Mesendoderm (in vitro differentiated cells): ENCODE results near the gene HAP1. TPM values are rescaled to one million over a fixed set of nuclear protein-coding genes. Genes with fewer than 3 reads are reported as not detected.
"Not testable (repeated sequence)": the region's sequence is repeated elsewhere in the genome, so short reads cannot be mapped to it uniquely, and the experiment has no call there.

Experiments used
- DNase-seq: peaks from one replicate; pipeline ENCODE4 v3.0.0; 2013
- H2AK5ac ChIP-seq: 2 replicates; pipeline ENCODE4 v1.6.1; 2013; ENCODE audit warnings: low read length, inconsistent platforms
- H2BK120ac ChIP-seq: 2 replicates; pipeline ENCODE4 v1.6.1; 2013; ENCODE audit warnings: low read depth, mild to moderate bottlenecking, low read length, moderate library complexity, mixed read lengths
- H2BK15ac ChIP-seq: replicated peaks from 2 replicates; pipeline ENCODE4 v1.6.1; 2013; ENCODE audit warnings: low read depth, mild to moderate bottlenecking, moderate library complexity
- H2BK5ac ChIP-seq: 2 replicates; pipeline ENCODE4 v1.6.1; 2013; ENCODE audit warnings: low read length, inconsistent platforms
- H3K18ac ChIP-seq: 2 replicates; pipeline ENCODE4 v1.6.1; 2013; ENCODE audit warnings: mild to moderate bottlenecking, low read length, mixed read lengths
- H3K23ac ChIP-seq: one replicate; pipeline ENCODE4 v1.6.1; 2013; ENCODE audit warnings: low read length
- H3K27ac ChIP-seq: 2 replicates; pipeline ENCODE4 v1.5.1; 2013; ENCODE audit warnings: low read depth, mild to moderate bottlenecking, inconsistent platforms, low read length, moderate library complexity
- H3K27me3 ChIP-seq: 2 replicates; pipeline ENCODE4 v1.6.1; 2013; ENCODE audit warnings: low read length, control low read depth, mild to moderate bottlenecking, inconsistent platforms; ENCODE audit not compliant: insufficient read depth, poor library complexity
- H3K36me3 ChIP-seq: 2 replicates; pipeline ENCODE4 v1.6.1; 2013; ENCODE audit warnings: low read length, inconsistent platforms; ENCODE audit not compliant: control insufficient read depth, insufficient read depth
- H3K4ac ChIP-seq: one replicate; pipeline ENCODE4 v1.6.1; 2013; ENCODE audit warnings: low read depth, mild to moderate bottlenecking, low read length, moderate library complexity
- H3K4me1 ChIP-seq: 2 replicates; pipeline ENCODE4 v1.6.1; 2013; ENCODE audit warnings: low read depth, low read length, inconsistent platforms; ENCODE audit not compliant: control insufficient read depth
- H3K4me2 ChIP-seq: 2 replicates; pipeline ENCODE4 v1.6.1; 2013; ENCODE audit warnings: low read length
- H3K4me3 ChIP-seq: 2 replicates; pipeline ENCODE4 v1.5.1; 2013; ENCODE audit warnings: mild to moderate bottlenecking, low read length
- H3K56ac ChIP-seq: one replicate; pipeline ENCODE4 v1.6.1; 2013; ENCODE audit warnings: low read length
- H3K79me1 ChIP-seq: 2 replicates; pipeline ENCODE4 v1.6.1; 2013; ENCODE audit warnings: low read length, inconsistent platforms
- H3K79me2 ChIP-seq: 2 replicates; pipeline ENCODE4 v1.6.1; 2013; ENCODE audit warnings: mild to moderate bottlenecking, low read length; ENCODE audit not compliant: control insufficient read depth, insufficient read depth
- H3K9ac ChIP-seq: 2 replicates; pipeline ENCODE4 v1.6.1; 2013; ENCODE audit warnings: low read length, inconsistent platforms
- H4K5ac ChIP-seq: one replicate; pipeline ENCODE4 v1.6.1; 2013; ENCODE audit warnings: low read length
- H4K8ac ChIP-seq: one replicate; pipeline ENCODE4 v1.6.1; 2013; ENCODE audit warnings: low read depth, mild to moderate bottlenecking, control low read depth, low read length, moderate library complexity
- WGBS: extraction: QIAGEN DNeasy Blood & Tissue Kit; methylation state at CpG from one replicate; pipeline ENCODE4 v1.1.7; 2013; ENCODE audit warnings: low lambda C conversion rate, missing lambda C conversion rate; ENCODE audit not compliant: insufficient coverage; ENCODE audit errors: extremely low coverage; 5-methylcytosine and 5-hydroxymethylcytosine counted together
- small RNA-seq: library from polyadenylated mRNA; stranded (forward); fragments of <200 nt; extraction: miRNeasy Mini kit (QIAGEN cat#:217004); gene quantifications from one replicate; pipeline ENCODE3, GENCODE V24; 2013; ENCODE audit not compliant: insufficient read depth

Gene HAP1

DNA sequence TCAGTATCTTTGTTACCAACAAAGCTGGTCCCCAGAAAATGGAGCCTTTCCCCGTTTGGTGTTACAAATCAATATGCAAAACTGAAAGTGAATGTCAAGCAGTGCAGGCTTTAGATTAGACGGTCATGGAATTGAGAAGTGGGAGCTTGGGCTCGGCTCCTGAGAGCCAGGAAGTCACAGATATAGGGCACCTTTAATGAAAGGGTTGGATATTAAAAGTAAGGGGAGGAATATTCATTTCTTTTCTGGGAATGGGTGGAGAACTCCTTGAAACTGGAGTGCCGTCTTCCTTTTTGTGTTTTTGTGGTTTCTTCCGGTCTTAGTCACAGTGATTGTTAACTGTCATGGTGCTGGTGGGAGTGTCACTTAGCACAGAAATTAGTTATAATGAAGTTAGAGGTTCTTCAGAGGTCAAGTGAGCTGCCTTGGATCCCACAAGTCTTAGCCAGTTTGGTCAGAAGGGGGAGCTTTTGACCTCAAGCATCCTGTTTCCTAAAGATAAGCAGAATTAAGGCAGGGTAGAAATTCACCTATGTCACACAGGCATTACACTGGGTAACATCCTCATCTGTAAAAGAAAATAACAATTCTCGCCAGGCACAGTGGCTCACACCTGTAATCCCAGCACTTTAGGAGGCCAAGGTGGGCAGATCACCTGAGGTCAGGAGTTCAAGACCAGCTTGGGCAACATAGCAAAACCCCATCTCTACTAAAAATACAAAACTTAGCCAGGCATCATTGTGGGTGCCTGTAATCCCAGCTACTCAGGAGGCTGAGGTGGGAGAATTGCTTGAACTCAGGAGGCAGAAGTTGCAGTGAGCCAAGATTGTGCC lies 55.3 kb downstream of the HAP1 start:
- Histone ChIP-seq H3K23ac (no peak overlapping the region), H3K36me3 (no peaks in the 10 kb centered on the region), H3K79me1 (no peaks in the 10 kb centered on the region), H3K27ac (no peak overlapping the region), H2BK120ac (no peak overlapping the region), H3K4me2 (no peak overlapping the region), H3K9ac (no peak overlapping the region), H2AK5ac (no peak overlapping the region), H4K8ac (no peak overlapping the region), H3K4me1 (peaks cover 2% of the 10 kb centered on the region), H2BK5ac (no peak overlapping the region), H2BK15ac (no peak overlapping the region), H3K56ac (no peak overlapping the region), H3K4ac (no peak overlapping the region), H3K27me3 (no peaks in the 10 kb centered on the region), H3K18ac (no peak overlapping the region), H3K4me3 (no peak overlapping the region), H3K79me2 (no peaks in the 10 kb centered on the region), H4K5ac (no peak overlapping the region)
- peak; percentile 69 for DNase-seq
- WGBS = no CpG with 5 or more reads among the region's 6 CpGs

DNA sequence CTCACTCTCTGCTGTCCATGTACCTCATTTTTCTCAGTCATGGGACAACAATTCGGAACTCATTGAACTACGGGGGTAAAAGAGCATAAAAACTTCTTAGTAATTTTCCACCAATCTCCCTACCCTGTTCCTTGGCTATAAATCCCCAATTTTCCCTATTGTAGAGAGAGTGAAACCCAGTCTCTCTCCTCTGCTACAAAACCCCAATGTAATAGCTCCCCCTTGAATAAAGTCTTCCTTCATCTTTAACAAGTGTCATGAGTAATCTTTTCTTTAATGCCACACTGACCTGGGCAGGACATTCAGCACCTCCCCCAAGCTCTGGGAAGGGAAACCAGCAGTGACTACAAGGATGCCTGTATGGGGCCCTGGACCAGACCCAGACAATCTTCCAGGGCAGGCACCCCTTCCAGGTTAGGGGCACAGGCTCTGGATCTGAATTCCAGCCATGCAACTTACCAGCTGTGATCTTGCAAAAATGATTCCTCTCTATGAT lies 56.0 kb downstream of the HAP1 start:
- Histone ChIP-seq H3K27ac (no peak overlapping the region), H3K4me2 (no peak overlapping the region), H3K4me1 (peaks cover 2% of the 10 kb centered on the region), H3K79me2 (no peaks in the 10 kb centered on the region), H3K18ac (no peak overlapping the region), H3K56ac (no peak overlapping the region), H3K79me1 (no peaks in the 10 kb centered on the region), H4K5ac (no peak overlapping the region), H2BK5ac (no peak overlapping the region), H3K4ac (no peak overlapping the region), H3K23ac (no peak overlapping the region), H3K27me3 (no peaks in the 10 kb centered on the region), H2BK120ac (no peak overlapping the region), H3K4me3 (no peak overlapping the region), H2BK15ac (no peak overlapping the region), H2AK5ac (no peak overlapping the region), H3K36me3 (no peaks in the 10 kb centered on the region), H4K8ac (no peak overlapping the region), H3K9ac (no peak overlapping the region)
- DNase-seq = no peak
- WGBS = no CpG with 5 or more reads among the region's 2 CpGs

DNA sequence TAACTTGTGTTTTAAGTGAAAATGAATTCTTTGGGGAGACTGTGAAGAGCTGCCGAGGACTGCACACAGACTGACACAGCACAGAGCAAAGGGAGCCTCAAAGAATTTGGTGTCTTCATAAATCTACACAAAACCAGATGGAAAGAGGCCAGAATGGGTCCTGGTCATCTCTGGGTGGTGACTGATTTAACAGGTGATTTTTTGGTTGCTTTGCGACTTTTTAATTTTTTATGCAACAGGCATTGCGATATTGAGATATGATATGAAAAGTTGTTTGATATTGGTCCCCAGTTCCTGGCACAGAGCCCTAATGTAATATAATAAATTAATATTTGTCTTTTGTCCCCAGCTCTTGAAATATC lies 58.4 kb downstream of the HAP1 start:
- H3K79me2 ChIP-seq = no peaks in the 10 kb centered on the region
- H2AK5ac ChIP-seq = no peak overlapping the region
- no peak overlapping the region for H2BK5ac ChIP-seq
- no peak overlapping the region for H3K4ac ChIP-seq
- H2BK120ac ChIP-seq = no peak overlapping the region
- no peak overlapping the region for H3K18ac ChIP-seq
- H3K4me3 ChIP-seq = no peak overlapping the region
- H3K56ac ChIP-seq = no peak overlapping the region
- no peak overlapping the region for H4K5ac ChIP-seq
- no peak overlapping the region for H3K23ac ChIP-seq
- no peak overlapping the region for H3K4me2 ChIP-seq
- H2BK15ac ChIP-seq = no peak overlapping the region
- H3K36me3 ChIP-seq = no peaks in the 10 kb centered on the region
- no peak for DNase-seq
- no peak overlapping the region for H3K27ac ChIP-seq
- H3K27me3 ChIP-seq = no peaks in the 10 kb centered on the region
- WGBS = no CpG with 5 or more reads among the region's 3 CpGs
- no peak overlapping the region for H3K9ac ChIP-seq
- H4K8ac ChIP-seq = no peak overlapping the region
- H3K4me1 ChIP-seq = peaks cover 2% of the 10 kb centered on the region
- H3K79me1 ChIP-seq = no peaks in the 10 kb centered on the region

DNA sequence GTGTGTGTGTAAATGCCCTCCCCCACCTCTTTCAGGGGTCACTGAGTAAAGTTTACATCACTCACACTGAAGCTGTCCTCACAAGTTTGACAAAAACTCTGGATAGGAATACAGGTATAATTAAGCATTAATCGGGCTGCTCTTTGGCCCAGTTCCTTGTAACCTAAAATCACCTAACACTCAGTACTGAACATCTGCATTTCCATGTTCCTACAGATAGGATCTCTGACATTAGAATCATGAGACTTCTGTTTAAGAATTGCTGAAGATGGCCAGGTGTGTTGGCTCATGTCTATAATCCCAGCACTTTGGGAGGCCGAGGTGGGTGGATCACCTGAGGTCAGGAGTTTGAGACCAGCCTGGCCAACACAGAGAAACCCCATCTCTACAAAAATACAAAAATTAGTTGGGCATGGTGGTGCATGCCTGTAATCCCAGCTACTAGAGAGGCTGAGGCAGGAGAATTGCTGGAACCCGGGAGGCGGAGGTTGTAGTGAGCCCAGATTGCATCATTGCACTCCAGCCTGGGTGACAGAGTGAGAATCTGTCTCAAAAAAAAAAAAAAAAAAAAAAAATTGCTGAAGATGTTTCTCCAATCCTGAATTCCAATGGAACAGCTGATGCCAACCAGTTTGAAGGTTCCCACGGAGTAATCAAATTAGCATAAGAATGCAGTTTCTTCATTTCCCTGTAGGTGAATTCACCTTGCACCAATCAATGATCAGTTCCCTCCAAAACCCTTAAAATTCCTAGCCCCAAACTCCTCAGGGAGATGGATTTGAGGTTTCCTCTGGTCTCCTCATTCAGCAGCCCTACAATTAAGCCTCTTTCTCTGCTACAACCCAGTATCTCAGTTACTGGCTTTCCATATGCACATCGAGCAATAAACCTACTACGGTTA lies 59.0 kb downstream of the HAP1 start:
- H3K4ac ChIP-seq, H2BK120ac ChIP-seq, H3K56ac ChIP-seq, H3K4me2 ChIP-seq, H3K36me3 ChIP-seq, H3K18ac ChIP-seq, H3K4me3 ChIP-seq, H2BK15ac ChIP-seq, H3K27me3 ChIP-seq, H3K4me1 ChIP-seq, H3K79me2 ChIP-seq, H4K8ac ChIP-seq, H2BK5ac ChIP-seq, H3K27ac ChIP-seq, H4K5ac ChIP-seq, H3K79me1 ChIP-seq, H2AK5ac ChIP-seq, H3K23ac ChIP-seq, H3K9ac ChIP-seq: not testable (repeated sequence)
- no CpG with 5 or more reads among the region's 7 CpGs for WGBS
- peak; percentile 72 for DNase-seq

Small RNA genes lying within 50 kb of the gene (small RNA-seq; reads per million reads assigned to genes)
- not detected for gene RN7SL399P
- 4.8 reads per million, percentile 69 among the genes with 10 or more reads in this experiment for gene RNA5SP442
